Activated CD8-positive, alpha-beta T cell treated with anti-CD3 and anti-CD28 coated beads for 36 hours (primary cell): Measurements from ENCODE around the gene RCOR3. TPM values are rescaled to one million over a fixed set of nuclear protein-coding genes. Genes with fewer than 3 reads are reported as not detected.

Experiments
- ATAC-seq: fragments of 200-7000 bp; cut with Tn5 transposase; one replicate; pipeline ENCODE4 v1.10.0; 2021; ENCODE audit warnings: mild to moderate bottlenecking, moderate library complexity
- CTCF ChIA-PET: fragments of 350-600 bp; sonication (Branson Sonifier 250); formaldehyde crosslinking; loops from one replicate; lab custom pipeline; 2021; ENCODE audit warnings: antibody characterized with exemption; lab: Charles Lee
- POLR2A ChIA-PET: fragments of 350-600 bp; sonication (Branson Sonifier 250); formaldehyde crosslinking; loops from one replicate; lab custom pipeline; 2021; ENCODE audit warnings: antibody characterized with exemption; lab: Charles Lee
- DNase-seq: peaks from one replicate; pipeline ENCODE4 v3.0.0-alpha.2; 2020
- H3K27ac Mint-ChIP-seq: one replicate; pipeline ENCODE4 v1.8.0; 2021; ENCODE audit warnings: mild to moderate bottlenecking, mixed read lengths
- H3K27me3 Mint-ChIP-seq: one replicate; pipeline ENCODE4 v1.8.0; 2021; ENCODE audit warnings: mixed read lengths
- H3K36me3 Mint-ChIP-seq: one replicate; pipeline ENCODE4 v1.8.0; 2021; ENCODE audit warnings: low read depth, mixed read lengths
- H3K4me1 Mint-ChIP-seq: one replicate; pipeline ENCODE4 v1.8.0; 2021; ENCODE audit warnings: low read depth, mixed read lengths
- H3K4me3 Mint-ChIP-seq: one replicate; pipeline ENCODE4 v1.8.0; 2021; ENCODE audit warnings: mild to moderate bottlenecking, moderate library complexity, mixed read lengths
- H3K9me3 Mint-ChIP-seq: one replicate; pipeline ENCODE4 v1.8.0; 2021; ENCODE audit warnings: mixed read lengths
- intact Hi-C: fragments of 100-400 bp; cut with micrococcal nuclease; formaldehyde crosslinking; loops from one replicate; pipeline ENCODE4 v1.10.0; 2022
- total RNA-seq, 2 experiments: library from RNA; stranded (reverse); gene quantifications; one replicate each; pipeline ENCODE4 v1.2.3, GENCODE V29; 2021
- TF ChIP-seq, protein P1 (sequence below): fragments of 200-600 bp; IDR thresholded peaks from one replicate; pipeline ENCODE4 v1.8.0; 2022; ENCODE audit warnings: antibody characterized with exemption, mild to moderate bottlenecking

The RCOR3 gene
- total RNA-seq, 2 experiments from 2014 or later: 25.7 to 30.7 TPM

GRCh38 chr1:211341999-211342398 lies 82.8 kb downstream of the RCOR3 start:
- ChIA-PET POLR2A (no interaction called here), CTCF (interaction anchor here (0.9 to 3.2 kb wide), 3 partner anchors 13 to 19 kb away, joined by 3 to 25 read pairs (median 6); partner anchors contain the start of gene TRAF5)
- Mint-ChIP-seq H3K9me3 (no peaks in the 10 kb centered on the region), H3K36me3 (peaks cover 26% of the 10 kb centered on the region), H3K4me3 (no peak overlapping the region), H3K27ac (no peak overlapping the region), H3K27me3 (no peaks in the 10 kb centered on the region), H3K4me1 (peaks cover 87% of the 10 kb centered on the region)
- TF ChIP-seq, protein P1, sequence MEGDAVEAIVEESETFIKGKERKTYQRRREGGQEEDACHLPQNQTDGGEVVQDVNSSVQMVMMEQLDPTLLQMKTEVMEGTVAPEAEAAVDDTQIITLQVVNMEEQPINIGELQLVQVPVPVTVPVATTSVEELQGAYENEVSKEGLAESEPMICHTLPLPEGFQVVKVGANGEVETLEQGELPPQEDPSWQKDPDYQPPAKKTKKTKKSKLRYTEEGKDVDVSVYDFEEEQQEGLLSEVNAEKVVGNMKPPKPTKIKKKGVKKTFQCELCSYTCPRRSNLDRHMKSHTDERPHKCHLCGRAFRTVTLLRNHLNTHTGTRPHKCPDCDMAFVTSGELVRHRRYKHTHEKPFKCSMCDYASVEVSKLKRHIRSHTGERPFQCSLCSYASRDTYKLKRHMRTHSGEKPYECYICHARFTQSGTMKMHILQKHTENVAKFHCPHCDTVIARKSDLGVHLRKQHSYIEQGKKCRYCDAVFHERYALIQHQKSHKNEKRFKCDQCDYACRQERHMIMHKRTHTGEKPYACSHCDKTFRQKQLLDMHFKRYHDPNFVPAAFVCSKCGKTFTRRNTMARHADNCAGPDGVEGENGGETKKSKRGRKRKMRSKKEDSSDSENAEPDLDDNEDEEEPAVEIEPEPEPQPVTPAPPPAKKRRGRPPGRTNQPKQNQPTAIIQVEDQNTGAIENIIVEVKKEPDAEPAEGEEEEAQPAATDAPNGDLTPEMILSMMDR: no peak
- DNase-seq (no peak), ATAC-seq (no peak)
- intact Hi-C loops: no loop called here

GRCh38 chr1:211343607-211344006 lies 84.4 kb downstream of the RCOR3 start:
- peak; percentile 18 for ATAC-seq
- no peak for DNase-seq
- intact Hi-C loops: no loop called here
- TF ChIP-seq, protein P1: no peak
- H3K4me1 Mint-ChIP-seq: peaks cover 87% of the 10 kb centered on the region
- H3K27me3 Mint-ChIP-seq: no peaks in the 10 kb centered on the region
- ChIA-PET POLR2A (interaction anchor here (0.9 to 1.3 kb wide), 4 partner anchors 8 to 17 kb away, joined by 3 to 4 read pairs (median 4); no protein-coding TSS in a partner anchor), CTCF (interaction anchor here (1.5 to 2.0 kb wide), 3 partner anchors 9 to 170 kb away, joined by 3 to 11 read pairs (median 8); no protein-coding TSS in a partner anchor)
- peak overlapping the region; percentile 23 for H3K27ac Mint-ChIP-seq
- H3K9me3 Mint-ChIP-seq: no peaks in the 10 kb centered on the region
- H3K4me3 Mint-ChIP-seq: no peak overlapping the region
- H3K36me3 Mint-ChIP-seq: peaks cover 30% of the 10 kb centered on the region

- Mint-ChIP-seq H3K27ac (peak overlapping the region; percentile 23), H3K4me3 (no peak overlapping the region), H3K27me3 (no peaks in the 10 kb centered on the region), H3K36me3 (peaks cover 28% of the 10 kb centered on the region), H3K9me3 (no peaks in the 10 kb centered on the region), H3K4me1 (peaks cover 82% of the 10 kb centered on the region)
- DNase-seq (peak; percentile 37), ATAC-seq (no peak)
- ChIA-PET POLR2A (interaction anchor here (0.9 to 1.3 kb wide), 3 partner anchors 9 to 16 kb away, joined by 3 to 4 read pairs (median 3); no protein-coding TSS in a partner anchor), CTCF (interaction anchor here (1.7 to 2.0 kb wide), 2 partner anchors 10 to 21 kb away, joined by 8 to 11 read pairs; no protein-coding TSS in a partner anchor)
- intact Hi-C loops: no loop called here
- TF ChIP-seq, protein P1: no peak
These were observed 85.0 kb downstream of the RCOR3 start for GRCh38 chr1:211344152-211344618.

DNA sequence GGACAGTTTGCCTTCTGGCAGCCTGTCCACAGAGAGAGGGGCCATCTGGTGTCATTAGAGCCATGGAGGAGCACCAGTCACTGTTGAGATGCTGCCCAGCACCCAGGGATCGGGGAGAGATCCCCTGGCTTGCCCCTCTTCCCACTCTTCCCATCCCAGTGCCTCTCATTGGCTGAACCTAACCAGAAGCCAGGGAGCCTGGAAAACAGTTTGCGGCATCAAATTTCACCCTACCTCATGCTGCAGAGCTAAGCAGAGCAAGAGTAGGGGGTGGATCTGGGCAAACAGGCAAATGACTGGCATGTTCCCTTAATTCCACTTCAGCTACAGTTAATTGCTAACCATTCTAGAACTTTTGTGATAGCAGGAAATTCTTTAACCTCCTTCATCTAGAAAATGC lies 86.6 kb downstream of the RCOR3 start:
- no peak overlapping the region for H3K4me3 Mint-ChIP-seq
- DNase-seq (no peak), ATAC-seq (no peak)
- H3K27me3 Mint-ChIP-seq: no peaks in the 10 kb centered on the region
- no peaks in the 10 kb centered on the region for H3K9me3 Mint-ChIP-seq
- POLR2A ChIA-PET: interaction anchor here (0.7 kb wide), 1 partner anchor 15 kb away, joined by 3 read pairs; no protein-coding TSS in a partner anchor
- H3K4me1 Mint-ChIP-seq: peaks cover 83% of the 10 kb centered on the region
- TF ChIP-seq, protein P1: no peak
- H3K27ac Mint-ChIP-seq: no peak overlapping the region
- CTCF ChIA-PET: interaction anchor here (2.1 to 2.9 kb wide), 2 partner anchors 10 to 22 kb away, joined by 6 to 12 read pairs; no protein-coding TSS in a partner anchor
- H3K36me3 Mint-ChIP-seq: peaks cover 33% of the 10 kb centered on the region
- intact Hi-C loops: no loop called here
